Astrocyte of the spinal cord (primary cell): Measurements from ENCODE around the gene MYOM1.

Experiments
- DNase-seq: peaks from one replicate; pipeline ENCODE4 v3.0.0; 2011; ENCODE audit warnings: low read depth, low spot score
- H3K4me3 ChIP-seq: 2 replicates; pipeline ENCODE4 v1.5.1; 2011; ENCODE audit warnings: low read depth, mild to moderate bottlenecking, low read length, moderate library complexity
- CTCF ChIP-seq: IDR thresholded peaks from 2 replicates; pipeline ENCODE4 v1.5.1; 2012; ENCODE audit warnings: low read depth, mild to moderate bottlenecking, low read length, inconsistent platforms
- in situ Hi-C: cut with HindIII; loops from 2 replicates; pipeline ENCODE4 v1.10.0; 2017; ENCODE audit warnings: low sequenced_read_pairs

Gene MYOM1

GRCh38 chr18:3219631-3220335 lies at the start of gene MYOM1:
Gene MYOM1 (minus strand): TSS chr18:3219968. CDS start chr18:3215223, 4,745 bp downstream.
- no peak within 1 kb of the TSS for H3K4me3 ChIP-seq
- no peak for DNase-seq
- TF ChIP-seq CTCF: no peak
- in situ Hi-C loops: no loop called here

- in situ Hi-C loops: no loop called here
- no peak for TF ChIP-seq CTCF
- no peak overlapping the region for H3K4me3 ChIP-seq
- DNase-seq: no peak
These were observed 49.6 kb upstream of the MYOM1 start for GRCh38 chr18:3269241-3269913.

- TF ChIP-seq CTCF: no peak
- no peak for DNase-seq
- in situ Hi-C loops: no loop called here
- H3K4me3 ChIP-seq: no peak overlapping the region
These were observed 48.5 kb upstream of the MYOM1 start for GRCh38 chr18:3268306-3268705.

- in situ Hi-C loops: no loop called here
- no peak overlapping the region for H3K4me3 ChIP-seq
- no peak for TF ChIP-seq CTCF
- DNase-seq: no peak
These were observed 46.4 kb upstream of the MYOM1 start for GRCh38 chr18:3266062-3266608.

- no peak for TF ChIP-seq CTCF
- DNase-seq: no peak
- in situ Hi-C loops: no loop called here
- H3K4me3 ChIP-seq: no peak overlapping the region
These were observed 45.8 kb upstream of the MYOM1 start for GRCh38 chr18:3265564-3266033.

GRCh38 chr18:3264362-3264761 lies 44.6 kb upstream of the MYOM1 start:
- TF ChIP-seq CTCF: no peak
- H3K4me3 ChIP-seq: no peak overlapping the region
- no peak for DNase-seq
- in situ Hi-C loops: no loop called here
